Erythroblast (primary cell): Measurements from ENCODE around the gene CNP.

Experiments
- GATA1 ChIP-seq: IDR thresholded peaks from 2 replicates; pipeline ENCODE4 v1.6.1; 2011; ENCODE audit warnings: low read depth, mild to moderate bottlenecking, control low read depth, low read length, moderate library complexity
- POLR2A ChIP-seq: IDR thresholded peaks from 2 replicates; pipeline ENCODE4 v1.6.1; 2011; ENCODE audit warnings: mild to moderate bottlenecking, low read length

GRCh38 chr17:41930009-41930832, 36.4 kb upstream of the CNP start, which contains the start of gene ODAD4:
- TF ChIP-seq POLR2A (peak; percentile 91), GATA1 (no peak)
